Astrocyte of the cerebellum (primary cell): ENCODE measurements around the gene NDUFA6.
"Not testable (repeated sequence)": the region's sequence is repeated elsewhere in the genome, so short reads cannot be mapped to it uniquely, and the experiment has no call there.

ENCODE experiments used
- DNase-seq: peaks from one replicate; pipeline ENCODE4 v3.0.0-alpha.2; 2011; ENCODE audit warnings: low read depth
- H3K4me3 ChIP-seq: 2 replicates; pipeline ENCODE4 v1.5.1; 2011; ENCODE audit warnings: mild to moderate bottlenecking, low read depth, low read length, moderate library complexity
- in situ Hi-C: cut with HindIII; loops from 2 replicates; pipeline ENCODE4 v1.10.0; 2017; ENCODE audit warnings: low sequenced_read_pairs
- TF ChIP-seq, protein P1 (sequence below): IDR thresholded peaks from 2 replicates; pipeline ENCODE4 v1.5.1; 2012; ENCODE audit warnings: low read length, low read depth, moderate library complexity, mild to moderate bottlenecking; ENCODE audit errors: missing control alignments

Gene NDUFA6

DNA sequence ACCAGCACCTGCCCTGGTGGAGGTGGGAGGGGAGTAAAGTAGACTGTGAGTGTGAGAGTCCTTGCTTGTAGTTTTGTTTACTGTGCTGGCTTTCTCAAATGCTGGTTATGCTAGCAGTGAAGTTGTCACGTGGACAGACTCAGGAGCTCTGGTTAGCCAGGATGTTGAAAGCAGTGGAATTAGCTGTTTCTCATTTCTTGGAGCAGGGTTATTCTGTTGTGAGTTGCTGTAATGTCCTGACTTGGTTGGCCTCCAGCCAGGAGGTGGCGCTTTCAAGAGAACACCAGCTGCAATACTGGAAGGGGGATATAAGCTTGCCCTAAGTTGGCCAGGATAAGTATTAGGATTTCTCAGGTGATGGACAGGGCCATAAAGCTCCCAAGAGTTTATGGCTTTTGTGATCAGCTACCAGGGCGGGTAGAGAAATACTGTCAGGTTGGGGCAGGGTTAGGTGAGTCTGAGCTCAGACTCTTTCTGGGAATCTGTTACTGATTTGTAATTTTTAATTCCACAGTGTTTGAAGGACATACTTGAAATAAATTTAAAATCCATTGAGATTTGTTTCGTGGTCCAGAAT, 26.4 kb upstream of the NDUFA6 start:
- TF ChIP-seq, protein P1, sequence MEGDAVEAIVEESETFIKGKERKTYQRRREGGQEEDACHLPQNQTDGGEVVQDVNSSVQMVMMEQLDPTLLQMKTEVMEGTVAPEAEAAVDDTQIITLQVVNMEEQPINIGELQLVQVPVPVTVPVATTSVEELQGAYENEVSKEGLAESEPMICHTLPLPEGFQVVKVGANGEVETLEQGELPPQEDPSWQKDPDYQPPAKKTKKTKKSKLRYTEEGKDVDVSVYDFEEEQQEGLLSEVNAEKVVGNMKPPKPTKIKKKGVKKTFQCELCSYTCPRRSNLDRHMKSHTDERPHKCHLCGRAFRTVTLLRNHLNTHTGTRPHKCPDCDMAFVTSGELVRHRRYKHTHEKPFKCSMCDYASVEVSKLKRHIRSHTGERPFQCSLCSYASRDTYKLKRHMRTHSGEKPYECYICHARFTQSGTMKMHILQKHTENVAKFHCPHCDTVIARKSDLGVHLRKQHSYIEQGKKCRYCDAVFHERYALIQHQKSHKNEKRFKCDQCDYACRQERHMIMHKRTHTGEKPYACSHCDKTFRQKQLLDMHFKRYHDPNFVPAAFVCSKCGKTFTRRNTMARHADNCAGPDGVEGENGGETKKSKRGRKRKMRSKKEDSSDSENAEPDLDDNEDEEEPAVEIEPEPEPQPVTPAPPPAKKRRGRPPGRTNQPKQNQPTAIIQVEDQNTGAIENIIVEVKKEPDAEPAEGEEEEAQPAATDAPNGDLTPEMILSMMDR = no peak
- no peak for DNase-seq
- in situ Hi-C loops = no loop called here
- no peak overlapping the region for H3K4me3 ChIP-seq

DNA sequence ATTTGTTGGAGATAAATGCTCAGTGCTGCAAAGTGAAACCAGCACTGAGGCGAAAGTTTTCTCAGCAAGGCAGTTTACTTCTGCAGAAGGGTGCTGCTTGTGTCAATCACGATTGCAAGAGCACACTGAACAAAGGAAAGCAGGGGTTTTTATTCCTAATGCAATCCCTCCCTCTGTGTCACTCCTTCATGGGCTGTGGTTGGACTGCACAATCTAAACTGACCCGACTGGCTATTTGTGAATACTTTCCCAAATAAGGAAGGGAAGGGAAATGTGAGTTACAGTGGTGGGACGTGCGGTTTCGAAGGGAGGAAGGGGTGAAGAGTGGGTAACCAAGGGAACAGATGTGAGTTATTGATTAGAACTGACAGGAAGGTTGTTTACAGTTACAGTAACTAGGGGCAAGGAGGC, 24.9 kb upstream of the NDUFA6 start:
- H3K4me3 ChIP-seq, DNase-seq, in situ Hi-C loops: not testable (repeated sequence)

DNA sequence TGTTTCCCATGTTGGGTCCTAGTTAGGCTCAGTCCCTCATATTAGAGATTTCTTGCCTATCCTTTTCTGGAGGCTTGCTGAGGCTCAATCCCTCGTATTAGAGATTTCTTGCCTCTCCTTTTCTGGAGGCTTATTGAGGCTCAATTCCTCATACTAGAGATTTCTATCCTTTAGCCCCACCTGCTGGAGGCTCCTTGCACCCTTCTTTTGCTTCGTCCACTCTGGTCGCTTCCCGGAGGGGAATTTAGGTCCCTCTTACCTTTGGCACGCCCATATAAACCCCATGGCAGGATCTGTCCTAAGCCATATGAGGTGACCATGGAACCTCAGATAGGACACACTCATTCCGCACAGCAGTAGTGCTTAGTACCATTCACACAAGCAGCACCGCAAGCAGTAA, 24.1 kb upstream of the NDUFA6 start:
- no peak overlapping the region for H3K4me3 ChIP-seq
- DNase-seq = no peak
- in situ Hi-C loops = no loop called here
- TF ChIP-seq, protein P1 = peak; percentile 37

DNA sequence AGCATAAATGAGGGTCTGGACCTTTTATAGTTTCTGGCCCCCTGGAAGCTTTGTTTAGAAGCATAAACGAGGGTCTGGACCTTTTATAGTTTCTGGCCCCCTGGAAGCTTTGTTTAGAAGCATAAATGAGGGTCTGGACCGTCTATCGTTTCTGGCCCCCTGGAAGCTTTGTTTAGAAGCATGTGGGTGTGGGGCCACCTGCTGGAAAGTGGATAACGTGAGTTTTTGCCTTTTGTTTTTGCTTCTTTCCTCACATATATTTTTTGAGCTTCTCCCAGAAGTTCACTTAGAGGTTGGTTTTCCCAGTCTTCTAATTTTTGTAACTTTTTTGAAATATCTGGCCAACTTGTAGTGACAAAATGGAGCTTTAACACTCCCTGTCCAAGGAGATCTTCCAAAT, 22.2 kb upstream of the NDUFA6 start:
- DNase-seq, H3K4me3 ChIP-seq, in situ Hi-C loops: not testable (repeated sequence)
- TF ChIP-seq, protein P1 = peak; percentile 18

DNA sequence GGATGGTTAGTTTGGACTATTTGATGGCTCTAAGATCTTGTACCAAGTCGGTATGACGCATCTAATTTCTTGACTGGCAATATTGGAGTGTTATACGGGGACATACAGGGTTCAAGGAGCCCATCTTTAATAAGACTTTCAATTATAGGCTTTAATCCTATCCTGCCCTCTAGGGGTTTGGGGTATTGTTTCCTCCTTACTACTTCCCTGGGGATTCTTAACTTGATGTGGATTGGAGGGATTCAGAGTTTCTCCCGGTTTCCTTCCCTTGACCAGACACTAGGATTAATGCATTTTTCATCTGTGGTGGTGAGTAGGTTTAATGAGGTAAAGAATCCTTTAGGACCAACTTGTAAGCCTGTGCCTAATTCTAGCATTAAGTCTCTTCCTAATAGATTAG, 21.2 kb upstream of the NDUFA6 start:
- in situ Hi-C loops = no loop called here
- DNase-seq = no peak
- TF ChIP-seq, protein P1 = no peak
- H3K4me3 ChIP-seq = no peak overlapping the region

DNA sequence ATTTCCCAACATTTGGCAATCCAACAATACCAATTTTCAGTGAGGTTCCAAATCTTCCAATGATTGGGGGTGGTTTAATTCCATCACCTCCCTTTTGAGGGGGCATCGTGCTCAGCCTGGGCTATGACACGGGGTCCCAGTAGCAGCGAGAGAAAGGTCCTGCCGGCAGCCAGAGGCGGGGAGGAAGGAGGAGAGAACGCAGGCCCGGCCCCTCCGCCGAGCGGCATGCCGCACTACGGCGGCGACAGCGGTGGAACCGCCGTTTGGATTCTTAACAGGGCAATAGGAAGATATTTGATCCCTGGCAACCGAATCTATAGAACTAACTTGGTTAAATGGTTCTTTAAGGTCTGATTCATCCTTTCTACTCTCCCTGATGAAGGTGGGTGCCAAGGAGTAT, 18.3 kb upstream of the NDUFA6 start:
- TF ChIP-seq, protein P1 = no peak
- no peak for DNase-seq
- no peak overlapping the region for H3K4me3 ChIP-seq
- in situ Hi-C loops = no loop called here

DNA sequence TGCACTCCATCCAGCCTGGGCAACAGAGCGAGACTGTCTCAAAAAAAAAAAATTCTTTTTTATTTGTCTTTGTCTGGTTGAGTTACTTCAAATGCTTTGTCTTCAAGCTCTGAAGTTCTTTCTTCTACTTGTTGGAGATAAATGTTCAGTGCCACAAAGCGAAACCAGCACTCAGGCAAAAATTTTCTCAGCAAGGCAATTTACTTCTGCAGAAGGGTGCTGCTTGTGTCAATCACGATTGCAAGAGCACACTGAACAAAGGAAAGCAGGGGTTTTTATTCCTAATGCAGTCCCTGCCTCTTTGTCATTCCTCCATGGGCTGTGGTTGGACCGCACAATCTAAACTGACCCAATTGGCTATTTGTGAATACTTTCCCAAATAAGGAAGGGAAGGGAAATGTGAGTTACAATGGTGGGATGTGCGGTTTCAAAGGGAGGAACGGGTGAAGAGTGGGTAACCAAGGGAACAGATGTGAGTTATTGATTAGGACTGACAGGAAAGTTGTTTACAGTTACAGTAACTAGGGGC, 13.8 kb upstream of the NDUFA6 start:
- H3K4me3 ChIP-seq, in situ Hi-C loops, DNase-seq: not testable (repeated sequence)

DNA sequence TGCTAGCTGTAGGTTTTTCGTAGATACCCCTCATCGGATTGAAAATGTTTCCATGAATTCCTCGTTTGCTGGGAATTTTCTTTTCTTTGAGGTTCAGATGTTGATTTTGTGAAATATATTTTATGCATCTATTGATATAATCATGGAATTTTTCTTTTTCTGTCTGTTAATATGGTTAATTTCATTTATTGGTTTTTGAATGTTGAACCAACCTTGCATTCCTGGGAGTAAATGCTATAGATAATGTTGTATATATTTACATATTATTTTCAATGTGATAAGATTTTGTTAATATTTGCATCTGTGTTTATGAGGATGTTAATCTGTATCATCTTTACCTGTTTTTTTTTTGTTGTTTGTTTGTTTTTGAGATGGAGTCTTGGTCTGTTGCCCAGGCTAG, 10.6 kb upstream of the NDUFA6 start:
- in situ Hi-C loops = no loop called here
- H3K4me3 ChIP-seq = no peak overlapping the region
- TF ChIP-seq, protein P1 = no peak
- DNase-seq = no peak
